SK-MEL-5 (cell line): ENCODE results near the gene NDST1. TPM values are rescaled to one million over a fixed set of nuclear protein-coding genes. Genes with fewer than 3 reads are reported as not detected.

ENCODE experiments used
- DNase-seq: peaks from one replicate; pipeline ENCODE4 v3.0.0-alpha.2; 2016; ENCODE audit warnings: low read depth, low spot score
- in situ Hi-C: cut with HindIII; loops from 2 replicates; pipeline ENCODE4 v1.10.0; 2016; ENCODE audit warnings: low sequenced_read_pairs, high pct_unique_total_duplicates, low pct_unique_long_range_greater_than_20kb
- total RNA-seq: library from RNA; depleted of rRNA; stranded (reverse); fragments of >200 nt; shearing (Covaris generic); gene quantifications from 2 replicates; pipeline ENCODE4 v1.2.3, GENCODE V29; 2014

NDST1 gene
- total RNA-seq, 1 experiment from 2014 or later: 10.9 TPM

GRCh38 chr5:150500905-150501304, 7.0 kb upstream of the NDST1 start:
- in situ Hi-C loops: no loop called here
- DNase-seq: peak; percentile 72

GRCh38 chr5:150502106-150502505, 5.8 kb upstream of the NDST1 start:
- no peak for DNase-seq
- in situ Hi-C loops: no loop called here

- no peak for DNase-seq
- in situ Hi-C loops: no loop called here
Observed at GRCh38 chr5:150502847-150503246, 5.1 kb upstream of the NDST1 start.

- in situ Hi-C loops: no loop called here
Observed at GRCh38 chr5:150503386-150503785, 4.5 kb upstream of the NDST1 start.

GRCh38 chr5:150503977-150504620, 3.8 kb upstream of the NDST1 start:
- in situ Hi-C loops: no loop called here
- DNase-seq: no peak

More at GRCh38 chr5:150503386-150503785, 4.5 kb upstream of the NDST1 start:
- no peak for DNase-seq

GRCh38 chr5:150505041-150505511, 2.9 kb upstream of the NDST1 start:
- in situ Hi-C loops: no loop called here
- DNase-seq: no peak

- in situ Hi-C loops: no loop called here
- DNase-seq: no peak
Observed at GRCh38 chr5:150505816-150506215, 2.1 kb upstream of the NDST1 start.

GRCh38 chr5:150506571-150507473, 1.1 kb upstream of the NDST1 start:
- in situ Hi-C loops: no loop called here

GRCh38 chr5:150508277-150508640, 328 bp downstream of the NDST1 start:
- DNase-seq: no peak
- in situ Hi-C loops: no loop called here

More at GRCh38 chr5:150506571-150507473, 1.1 kb upstream of the NDST1 start:
- no peak for DNase-seq

GRCh38 chr5:150508828-150509227, 897 bp downstream of the NDST1 start:
- in situ Hi-C loops: no loop called here
- DNase-seq: no peak

- DNase-seq: no peak
- in situ Hi-C loops: no loop called here
Observed at GRCh38 chr5:150509992-150510391, 2.1 kb downstream of the NDST1 start.

- in situ Hi-C loops: no loop called here
- DNase-seq: no peak
Observed at GRCh38 chr5:150510460-150511263, 2.7 kb downstream of the NDST1 start.

GRCh38 chr5:150511578-150512367, 3.8 kb downstream of the NDST1 start:
- in situ Hi-C loops: no loop called here
- no peak for DNase-seq

GRCh38 chr5:150512368-150512747, 4.4 kb downstream of the NDST1 start:
- DNase-seq: no peak
- in situ Hi-C loops: no loop called here

GRCh38 chr5:150513375-150514309, 5.7 kb downstream of the NDST1 start:
- in situ Hi-C loops: no loop called here
- DNase-seq: no peak

GRCh38 chr5:150514708-150515211, 6.8 kb downstream of the NDST1 start:
- in situ Hi-C loops: no loop called here
- no peak for DNase-seq
